Measurements from ENCODE around the gene HORMAD2. TPM values are rescaled to one million over a fixed set of nuclear protein-coding genes. Genes with fewer than 3 reads are reported as not detected.

Gene HORMAD2
- total and polyA plus RNA-seq, 9 of the 15 experiments (the other 6 are each of a cell fraction or from before 2014, with no cell fraction given), result not detected

DNA sequence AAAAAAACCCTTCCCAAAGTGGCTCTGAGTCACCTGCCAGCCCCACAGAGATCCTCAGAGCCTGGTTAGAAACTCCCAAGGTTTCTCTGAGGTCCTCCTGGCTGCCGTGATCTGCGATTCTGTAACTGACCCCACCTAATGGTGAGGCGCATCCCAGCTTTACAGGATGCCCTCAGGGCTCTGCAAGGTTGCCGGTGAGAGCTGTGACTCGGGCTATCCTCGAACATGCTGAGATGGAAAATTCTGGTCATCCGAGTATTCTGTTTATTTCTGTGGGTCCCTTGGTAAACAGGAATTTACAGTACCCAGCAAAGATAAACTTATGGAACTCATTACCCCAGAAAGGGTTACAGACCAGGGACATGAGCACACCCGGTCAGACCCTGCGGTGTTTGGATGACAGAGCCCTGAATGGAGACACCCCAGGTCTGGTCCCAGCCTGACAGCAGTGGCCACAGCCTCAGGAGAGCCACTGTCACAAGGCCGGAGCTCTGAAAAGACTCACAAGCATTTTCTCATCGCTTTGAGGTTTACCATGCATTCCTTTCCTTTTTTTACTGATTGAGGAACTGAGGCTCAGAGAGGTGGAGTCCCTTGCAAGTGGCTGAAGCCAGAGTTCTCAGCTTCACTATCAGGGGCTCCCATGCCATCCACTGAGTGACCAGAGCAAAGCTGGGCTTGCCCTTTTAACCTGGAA is 144.0 kb downstream of the HORMAD2 start:
- peak; percentile 48; the same call in 2 of the 3 replicates for ATAC-seq
- H3K4me2 ChIP-seq (ENCODE audit: insufficient read depth, low read length), result no peak overlapping the region
- no peak overlapping the region for H3K27ac ChIP-seq (ENCODE audit: extremely low read depth, low read depth, low read length)

GRCh38 chr22:30225220-30225927 is 145.1 kb downstream of the HORMAD2 start:
- TF ChIP-seq BCOR (IDR thresholded peaks at IDR 0.05) (0 out of 2 replicates have a peak, but pooled peaks have one; percentile 24), SMARCC2 (IDR thresholded peaks at IDR 0.05; ENCODE audit: low read depth) (no peak), L3MBTL2 (IDR thresholded peaks at IDR 0.05) (no peak)
- TF ChIP-seq, protein P1, sequence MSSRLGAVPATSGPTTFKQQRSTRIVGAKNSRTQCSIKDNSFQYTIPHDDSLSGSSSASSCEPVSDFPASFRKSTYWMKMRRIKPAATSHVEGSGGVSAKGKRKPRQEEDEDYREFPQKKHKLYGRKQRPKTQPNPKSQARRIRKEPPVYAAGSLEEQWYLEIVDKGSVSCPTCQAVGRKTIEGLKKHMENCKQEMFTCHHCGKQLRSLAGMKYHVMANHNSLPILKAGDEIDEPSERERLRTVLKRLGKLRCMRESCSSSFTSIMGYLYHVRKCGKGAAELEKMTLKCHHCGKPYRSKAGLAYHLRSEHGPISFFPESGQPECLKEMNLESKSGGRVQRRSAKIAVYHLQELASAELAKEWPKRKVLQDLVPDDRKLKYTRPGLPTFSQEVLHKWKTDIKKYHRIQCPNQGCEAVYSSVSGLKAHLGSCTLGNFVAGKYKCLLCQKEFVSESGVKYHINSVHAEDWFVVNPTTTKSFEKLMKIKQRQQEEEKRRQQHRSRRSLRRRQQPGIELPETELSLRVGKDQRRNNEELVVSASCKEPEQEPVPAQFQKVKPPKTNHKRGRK (tag; IDR thresholded peaks at IDR 0.05), result no peak
- Histone ChIP-seq H3K9me3 (replicated peaks; ENCODE audit: control insufficient read depth, insufficient read depth, low read depth, low read length) (no peaks in the 10 kb centered on the region), H3K4me1 (replicated peaks in 1 of 2; ENCODE audit: control insufficient read depth in 2 of 2, insufficient read depth in 2 of 2, low read length in 2 of 2) (peaks cover 0 to 17% of the 10 kb centered on the region in 2 experiments; a peak in 4 of 5 replicates), H3K9me1 (ENCODE audit: control insufficient read depth, insufficient read depth, low read length) (no peaks in the 10 kb centered on the region), H4K20me1 (replicated peaks; ENCODE audit: control insufficient read depth, insufficient read depth, low read length) (no peaks in the 10 kb centered on the region), H3K27me3 (ENCODE audit: control insufficient read depth in 2 of 2, insufficient read depth in 2 of 2, low read length in 2 of 2) (peaks cover 0 to 60% of the 10 kb centered on the region in 2 experiments; a peak in 2 of 5 replicates), H3K36me3 (ENCODE audit: control insufficient read depth, insufficient read depth, low read length) (no peaks in the 10 kb centered on the region), H3K9ac (ENCODE audit: insufficient read depth in 1 of 2, low read depth in 2 of 2, low read length in 2 of 2) (no peak overlapping the region), H3K4me2 (ENCODE audit: insufficient read depth, low read length) (no peak overlapping the region), H3K4me3 (no peak overlapping the region), H2AFZ (ENCODE audit: low read depth, low read length) (no peak overlapping the region), H3K79me2 (ENCODE audit: control insufficient read depth, insufficient read depth, low read length) (no peaks in the 10 kb centered on the region), H3K27ac (ENCODE audit: extremely low read depth, low read depth, low read length) (no peak overlapping the region)
- 22% methylated on average over 7 of the region's 7 CpGs for WGBS (ENCODE audit: insufficient coverage, low coverage, missing lambda C conversion rate)
- no TSS peak for BruUV-seq (replicated peaks)
- no peak for ATAC-seq
- POLR2A ChIA-PET, result no interaction called here
- DNase-seq (ENCODE audit: extremely low read depth in 1 of 4, low spot score in 3 of 4), result no peak
- CTCF ChIA-PET (ENCODE audit: low intra/inter-chr PET ratio), result no interaction called here
- intact Hi-C loops (cut with micrococcal nuclease) (no loop called here), in situ Hi-C loops (cut with MboI) (no loop called here)
- FAIRE-seq, result no peak

More for the DNA sequence above, 144.0 kb downstream of the HORMAD2 start:
- no peak for TF ChIP-seq POLR2H (tag; IDR thresholded peaks at IDR 0.05; ENCODE audit: low read depth)
- 0 out of 2 replicates have a peak, but pooled peaks have one; percentile 20 for TF ChIP-seq JUND (IDR thresholded peaks at IDR 0.05; ENCODE audit: borderline replicate concordance, low read depth, low read length)
- TF ChIP-seq JUND (tag; IDR thresholded peaks at IDR 0.05; ENCODE audit: borderline replicate concordance, low read depth, low read length), result no peak
- no peak for FAIRE-seq
- Histone ChIP-seq H3K9me3 (replicated peaks; ENCODE audit: control insufficient read depth, insufficient read depth, low read depth, low read length) (no peaks in the 10 kb centered on the region), H2AFZ (ENCODE audit: low read depth, low read length) (no peak overlapping the region), H3K4me1 (replicated peaks in 1 of 2; ENCODE audit: control insufficient read depth in 2 of 2, insufficient read depth in 2 of 2, low read length in 2 of 2) (peaks cover 1 to 17% of the 10 kb centered on the region in 2 experiments; a peak in 4 of 5 replicates), H3K36me3 (ENCODE audit: control insufficient read depth, insufficient read depth, low read length) (no peaks in the 10 kb centered on the region), H3K27me3 (ENCODE audit: control insufficient read depth in 2 of 2, insufficient read depth in 2 of 2, low read length in 2 of 2) (peaks cover 0 to 60% of the 10 kb centered on the region in 2 experiments; a peak in 2 of 5 replicates), H3K9ac (ENCODE audit: insufficient read depth in 1 of 2, low read depth in 2 of 2, low read length in 2 of 2) (no peak overlapping the region), H3K4me3 (no peak overlapping the region), H3K79me2 (ENCODE audit: control insufficient read depth, insufficient read depth, low read length) (no peaks in the 10 kb centered on the region), H3K9me1 (ENCODE audit: control insufficient read depth, insufficient read depth, low read length) (no peaks in the 10 kb centered on the region), H4K20me1 (replicated peaks; ENCODE audit: control insufficient read depth, insufficient read depth, low read length) (no peaks in the 10 kb centered on the region)
- DNase-seq (ENCODE audit: extremely low read depth in 1 of 4, low spot score in 3 of 4), result no peak
- intact Hi-C loops (cut with micrococcal nuclease) (no loop called here), in situ Hi-C loops (cut with MboI) (no loop called here)
- BruUV-seq (replicated peaks), result no TSS peak
- ChIA-PET POLR2A (no interaction called here), CTCF (ENCODE audit: low intra/inter-chr PET ratio) (no interaction called here)
- WGBS (ENCODE audit: insufficient coverage, low coverage, missing lambda C conversion rate), result 1% methylated on average over 10 of the region's 11 CpGs
